HepG2 (cell line): ENCODE data around the gene FGF9. TPM values are rescaled to one million over a fixed set of nuclear protein-coding genes. Genes with fewer than 3 reads are reported as not detected.

ENCODE experiments used
- ATAC-seq: fragments of 200-7000 bp; cut with Tn5 transposase; 3 replicates; pipeline ENCODE4 v1.9.1; 2020; ENCODE audit warnings: mild to moderate bottlenecking, moderate library complexity
- BruUV-seq: library from RNA; stranded (reverse); fragments of 400-500 nt; replicated peaks from 2 replicates; lab custom pipeline; 2021; lab: Mats Ljungman, UMichigan
- CTCF ChIA-PET: fragments of 300-600 bp; formaldehyde crosslinking; extraction: SDS; loops from one replicate; lab custom pipeline; 2021; ENCODE audit warnings: low total read pairs, inconsistent platforms, low intra/inter-chr PET ratio; lab: Yijun Ruan, JAX
- POLR2A ChIA-PET: fragments of 350-600 bp; sonication (Branson Sonifier 250); formaldehyde crosslinking; loops from one replicate; lab custom pipeline; 2020; ENCODE audit warnings: antibody characterized with exemption, inconsistent platforms; lab: Yijun Ruan, JAX
- DNase-seq: peaks from one replicate; pipeline ENCODE4 v3.0.0-alpha.2; 2015; ENCODE audit warnings: low spot score
- FAIRE-seq: peaks from 3 replicates; lab custom pipeline; 2011; peaks lifted over from hg19 to GRCh38; lab: Jason Lieb, UNC
- H2AFZ ChIP-seq: one replicate; pipeline ENCODE4 v1.6.1; 2011; ENCODE audit warnings: low read length, inconsistent platforms
- H3K27ac ChIP-seq: fragments of 300-600 bp; 3 replicates; pipeline ENCODE4 v1.8.0; 2011; ENCODE audit warnings: mixed run types, mild to moderate bottlenecking, mixed read lengths, low read length, inconsistent platforms; ENCODE audit not compliant: insufficient read depth; ENCODE audit errors: extremely low read length
- H3K27me3 ChIP-seq, 2 experiments: fragments of 200-600 bp in 1 of 2; 2 replicates in 1 of 2; 3 replicates in 1 of 2; pipeline versions ENCODE4 v1.6.0 to v1.8.0; 2011; ENCODE audit warnings: low read length in 2 of 2, mild to moderate bottlenecking in 2 of 2, moderate library complexity in 2 of 2, inconsistent platforms in 1 of 2; ENCODE audit not compliant: insufficient read depth in 2 of 2, control insufficient read depth in 1 of 2
- H3K36me3 ChIP-seq, 2 experiments: fragments of 200-600 bp in 1 of 2; replicated peaks in 1 of 2; 2 replicates in 1 of 2; 3 replicates in 1 of 2; pipeline versions ENCODE4 v1.5.1 to v1.8.0; 2011; ENCODE audit warnings: low read length in 2 of 2, inconsistent platforms in 1 of 2; ENCODE audit not compliant: insufficient read depth in 2 of 2, control insufficient read depth in 1 of 2
- H3K4me1 ChIP-seq: 2 replicates; pipeline ENCODE4 v1.5.1; 2012; ENCODE audit warnings: low read length, inconsistent platforms; ENCODE audit not compliant: insufficient read depth
- H3K4me2 ChIP-seq: 2 replicates; pipeline ENCODE4 v1.6.0; 2011; ENCODE audit warnings: low read depth, low read length, inconsistent platforms
- H3K4me3 ChIP-seq, 3 experiments: fragments of 200-600 bp in 1 of 3; sonication (generic), shearing (Covaris generic) in 1 of 3; replicated peaks in 1 of 3; 2 replicates each; pipeline ENCODE4 v1.5.1; 2011 to 2016; ENCODE audit warnings: low read length in 3 of 3, inconsistent platforms in 2 of 3, low read depth in 2 of 3, mild to moderate bottlenecking in 2 of 3, control low read depth in 1 of 3, mixed read lengths in 1 of 3; ENCODE audit not compliant: insufficient read depth in 1 of 3
- H3K79me2 ChIP-seq: one replicate; pipeline ENCODE4 v1.6.1; 2011; ENCODE audit warnings: low read length, inconsistent platforms; ENCODE audit not compliant: insufficient read depth
- H3K9ac ChIP-seq: 2 replicates; pipeline ENCODE4 v1.6.0; 2011; ENCODE audit warnings: mild to moderate bottlenecking, low read depth, low read length, inconsistent platforms; ENCODE audit not compliant: insufficient read depth
- H3K9me3 ChIP-seq: 2 replicates; pipeline ENCODE4 v1.5.1; 2012; ENCODE audit warnings: mild to moderate bottlenecking, low read length
- H4K20me1 ChIP-seq: 2 replicates; pipeline ENCODE4 v1.6.0; 2011; ENCODE audit warnings: inconsistent platforms, mild to moderate bottlenecking, low read length, moderate library complexity; ENCODE audit not compliant: insufficient read depth
- MBNL3 ChIP-seq: fragments of 250-450 bp; sonication (Bioruptor Pico); conservative IDR thresholded peaks from 2 replicates; pipeline ENCODE4 v1.8.0; 2022; ENCODE audit warnings: mild to moderate bottlenecking, inconsistent platforms
- POLR2G ChIP-seq: fragments of 200-400 bp; formaldehyde crosslinking; IDR thresholded peaks from 2 replicates; pipeline ENCODE4 v1.6.1; 2018; ENCODE audit warnings: mild to moderate bottlenecking, low read depth, low read length, moderate library complexity
- SOX5 ChIP-seq: IDR thresholded peaks from 2 replicates; pipeline ENCODE4 v1.6.1; 2016; ENCODE audit warnings: borderline replicate concordance
- TIGD3 ChIP-seq: sonication (generic); formaldehyde crosslinking; IDR thresholded peaks from 2 replicates; pipeline ENCODE4 v1.5.1; 2020; ENCODE audit warnings: mild to moderate bottlenecking, missing genetic modification reagents, borderline replicate concordance
- ZNF335 ChIP-seq: sonication (generic); formaldehyde crosslinking; IDR thresholded peaks from 2 replicates; pipeline ENCODE4 v1.4.0; 2020; ENCODE audit warnings: missing genetic modification reagents
- ZNF337 ChIP-seq: sonication (generic); formaldehyde crosslinking; IDR thresholded peaks from 2 replicates; pipeline ENCODE4 v1.5.1; 2020; ENCODE audit warnings: missing genetic modification reagents, low read depth, mild to moderate bottlenecking, borderline replicate concordance
- ZNF782 ChIP-seq: sonication (generic); formaldehyde crosslinking; IDR thresholded peaks from 2 replicates; pipeline ENCODE4 v1.4.0; 2020; ENCODE audit warnings: missing genetic modification reagents, mild to moderate bottlenecking, borderline replicate concordance
- WGBS: methylation state at CpG from one replicate; pipeline ENCODE4 v1.1.6; 2017; ENCODE audit warnings: low lambda C conversion rate; 5-methylcytosine and 5-hydroxymethylcytosine counted together
- in situ Hi-C: cut with HindIII; loops from 2 replicates; pipeline ENCODE4 v1.10.0; 2017; ENCODE audit warnings: low pct_unique_long_range_greater_than_20kb; ENCODE audit not compliant: extremely low pct_ligation_motif_present
- intact Hi-C: fragments of 100-400 bp; cut with micrococcal nuclease; formaldehyde crosslinking; loops from one replicate; pipeline ENCODE4 v1.10.0; 2022; ENCODE audit not compliant: unreplicated experiment
- polyA plus RNA-seq, 8 experiments: library from polyadenylated mRNA; depleted of rRNA in 3 of 8; stranded (reverse) in 7 of 8; unstranded in 1 of 8; fragments of >200 nt; fragmentation: Illumina TruSeq in 4 of 8; extraction: Trizol in 4 of 8; gene quantifications; 2 replicates each; pipeline versions ENCODE4 v1.2.1 to v1.2.3, GENCODE V29; 2011 to 2016; ENCODE audit warnings: low read depth in 4 of 8, missing spikeins in 1 of 8, mixed read lengths in 1 of 8; ENCODE audit not compliant: insufficient read depth in 1 of 8
- total RNA-seq, 5 experiments: library from RNA; depleted of rRNA; stranded (reverse); fragments of >200 nt; fragmentation: Illumina TruSeq; extraction: Trizol; gene quantifications; 2 replicates each; pipeline ENCODE4 v1.2.3, GENCODE V29; 2016; ENCODE audit warnings: low read depth in 1 of 5

The FGF9 gene
- total and polyA plus RNA-seq, 2 of the 13 experiments (the other 11 are each of a cell fraction or from before 2014, with no cell fraction given) = not detected

DNA sequence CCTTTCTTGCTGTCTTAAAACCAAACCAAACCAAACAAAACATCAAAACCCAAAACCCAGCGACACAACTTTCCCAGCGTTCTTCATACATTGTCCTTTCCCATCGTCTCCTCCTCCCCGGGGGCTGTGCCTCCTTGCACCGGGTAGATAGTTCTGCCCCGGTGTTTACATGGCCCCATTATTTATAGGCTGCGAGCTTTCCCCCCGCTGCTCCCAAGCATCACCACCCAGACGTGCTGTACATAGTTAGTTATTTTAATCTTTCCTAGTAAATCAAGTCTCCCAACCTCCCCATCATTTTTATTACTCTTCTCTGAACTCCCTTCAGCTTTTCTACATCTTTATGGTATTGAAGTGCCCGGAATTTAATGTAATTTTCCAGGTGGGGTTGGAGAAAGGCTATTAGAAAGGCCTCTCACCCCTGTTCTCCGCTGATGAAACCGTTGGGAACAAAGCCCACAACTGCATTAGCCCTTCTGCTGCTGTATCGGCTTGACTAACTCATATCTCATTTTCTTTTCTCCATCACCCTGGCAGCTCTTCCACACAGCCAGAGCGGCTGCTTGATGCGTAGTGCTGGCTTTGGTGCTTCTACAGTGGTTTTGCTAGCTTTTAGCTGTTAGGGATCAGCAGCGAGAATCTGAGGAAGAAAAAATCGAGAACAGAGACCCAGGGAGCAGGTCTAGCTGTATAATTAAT lies 53.1 kb downstream of the FGF9 start:
- Histone ChIP-seq H3K79me2 (no peaks in the 10 kb centered on the region), H4K20me1 (no peaks in the 10 kb centered on the region), H3K9ac (no peak overlapping the region), H3K36me3 (no peaks in the 10 kb centered on the region), H3K4me2 (no peak overlapping the region), H3K4me1 (peaks cover 12% of the 10 kb centered on the region), H3K27ac (no peak overlapping the region), H3K4me3 (no peak overlapping the region), H3K27me3 (peaks cover 0 to 4% of the 10 kb centered on the region in 2 experiments; a peak in 2 of 5 replicates), H3K9me3 (peaks cover 6% of the 10 kb centered on the region; the same call in 1 of the 2 replicates), H2AFZ (no peak overlapping the region)
- CTCF ChIA-PET = no interaction called here
- POLR2A ChIA-PET = interaction anchor here (0.7 kb wide), 1 partner anchor 178 kb away, joined by 3 read pairs; no protein-coding TSS in a partner anchor
- ATAC-seq = no peak
- in situ Hi-C loops (no loop called here), intact Hi-C loops (no loop called here)
- 47% methylated on average over 17 of the region's 17 CpGs for WGBS
- DNase-seq = no peak
- TF ChIP-seq MBNL3 = no peak
- TF ChIP-seq ZNF335 = no peak
- no peak for TF ChIP-seq ZNF337 (CRISPR knock-in tag)
- no peak for TF ChIP-seq SOX5 (CRISPR knock-in tag)
- TF ChIP-seq TIGD3 = no peak
- TF ChIP-seq ZNF782 (CRISPR knock-in tag) = no peak
- no peak for TF ChIP-seq POLR2G
- no TSS peak for BruUV-seq
- FAIRE-seq = no peak
